ENCODE results near the gene PCYT1B. TPM values are rescaled to one million over a fixed set of nuclear protein-coding genes. Genes with fewer than 3 reads are reported as not detected.

The PCYT1B gene
- total and polyA plus RNA-seq, 9 of the 15 experiments (the other 6 are each of a cell fraction or from before 2014, with no cell fraction given), result 0.04 to 0.34 (median 0.07) TPM; not detected in 1

DNA sequence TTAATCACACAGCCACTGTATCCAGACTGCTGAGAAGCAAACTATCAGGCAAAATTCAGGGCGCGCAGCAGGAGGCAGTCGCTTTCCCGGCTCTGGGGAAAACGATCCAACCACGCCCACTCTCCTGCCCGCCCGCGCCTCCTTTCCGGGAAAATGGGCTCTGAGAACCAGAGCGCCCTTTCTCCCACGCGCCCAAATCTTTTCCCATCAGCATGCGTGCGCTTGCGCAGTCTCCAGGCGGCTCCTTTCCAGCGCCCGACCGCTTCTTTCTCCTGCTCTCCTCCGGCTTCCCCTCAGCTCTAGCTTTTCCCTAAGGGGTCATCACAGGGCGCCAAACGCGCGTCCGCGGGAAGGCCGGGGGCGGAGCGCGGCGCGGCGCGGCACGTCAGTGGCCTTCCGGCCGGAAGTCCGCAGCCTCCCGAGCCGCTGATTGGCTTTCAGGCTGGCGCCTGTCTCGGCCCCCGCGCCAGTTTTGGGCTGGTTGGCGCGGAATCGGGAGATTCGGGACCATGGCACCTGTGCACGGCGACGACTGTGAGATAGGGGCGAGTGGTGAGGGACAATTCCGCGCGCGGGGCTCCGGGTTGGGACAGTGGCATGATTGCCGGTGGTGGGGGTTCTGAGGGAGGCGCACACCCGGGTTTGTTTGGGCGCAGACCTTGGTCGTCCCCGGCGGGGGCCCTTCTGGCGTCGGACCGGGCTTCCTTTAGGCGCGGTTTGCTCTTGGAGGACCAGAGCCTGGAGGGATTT is 46.5 kb upstream of the PCYT1B start, which contains the start of gene POLA1 (continued):
- TF ChIP-seq HDAC8 (tag; IDR thresholded peaks at IDR 0.05), result no peak
- TF ChIP-seq, protein P1, sequence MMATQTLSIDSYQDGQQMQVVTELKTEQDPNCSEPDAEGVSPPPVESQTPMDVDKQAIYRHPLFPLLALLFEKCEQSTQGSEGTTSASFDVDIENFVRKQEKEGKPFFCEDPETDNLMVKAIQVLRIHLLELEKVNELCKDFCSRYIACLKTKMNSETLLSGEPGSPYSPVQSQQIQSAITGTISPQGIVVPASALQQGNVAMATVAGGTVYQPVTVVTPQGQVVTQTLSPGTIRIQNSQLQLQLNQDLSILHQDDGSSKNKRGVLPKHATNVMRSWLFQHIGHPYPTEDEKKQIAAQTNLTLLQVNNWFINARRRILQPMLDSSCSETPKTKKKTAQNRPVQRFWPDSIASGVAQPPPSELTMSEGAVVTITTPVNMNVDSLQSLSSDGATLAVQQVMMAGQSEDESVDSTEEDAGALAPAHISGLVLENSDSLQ (IDR thresholded peaks at IDR 0.05), result peak; percentile 48
- no peak for TF ChIP-seq SAP30 (IDR thresholded peaks at IDR 0.05; ENCODE audit: borderline replicate concordance, insufficient read depth, low read depth, low read length, poor library complexity, severe bottlenecking)
- no peak for TF ChIP-seq CBX1 (IDR thresholded peaks at IDR 0.05; ENCODE audit: low read depth)
- no peak for TF ChIP-seq BRF2 (IDR thresholded peaks at IDR 0.05; ENCODE audit: borderline replicate concordance, insufficient read depth, insufficient read length)
- no peak for TF ChIP-seq FOXP1 (CRISPR knock-in tag; IDR thresholded peaks at IDR 0.05)
- TF ChIP-seq ELF1 (tag; IDR thresholded peaks at IDR 0.05), result peak; percentile 94
- TF ChIP-seq KAT7 (CRISPR knock-in tag; IDR thresholded peaks at IDR 0.05; ENCODE audit: borderline replicate concordance), result no peak; the same call in 1 of the 2 replicates
- 0 out of 4 replicates have a peak, but pooled peaks of 1 of the 2 experiments have one; percentile 14 for TF ChIP-seq ARNT (IDR thresholded peaks at IDR 0.05)
- 0 out of 2 replicates have a peak, but pooled peaks have one; percentile 12 for TF ChIP-seq TCF3 (CRISPR knock-in tag; IDR thresholded peaks at IDR 0.05)
- peak; percentile 99 for TF ChIP-seq KLF13 (tag; IDR thresholded peaks at IDR 0.05; ENCODE audit: borderline replicate concordance, low read depth)
- no peak; the same call in 1 of the 2 replicates for TF ChIP-seq AFF4 (CRISPR knock-in tag; IDR thresholded peaks at IDR 0.05)
- TF ChIP-seq SRSF9 (IDR thresholded peaks at IDR 0.05; ENCODE audit: borderline replicate concordance, low read depth, low read length), result no peak
- TF ChIP-seq STAT6 (CRISPR knock-in tag; IDR thresholded peaks at IDR 0.05), result 0 out of 2 replicates have a peak, but pooled peaks have one; percentile 79
- peak; percentile 76; the same call in 1 of the 2 replicates for TF ChIP-seq ETV1 (tag; conservative IDR thresholded peaks at IDR 0.05; ENCODE audit: low read depth)

All from K562 (cell line).